ENCODE results near the gene ERBB4.

ERBB4 gene

GRCh38 chr2:212157012-212157411 lies 381.6 kb downstream of the ERBB4 start:
- Histone ChIP-seq H4K20me1 (ENCODE audit: insufficient read depth, low read length) (no peaks in the 10 kb centered on the region), H3K4me3 (ENCODE audit: low read length) (no peak overlapping the region), H3K4me1 (ENCODE audit: low read length) (no peaks in the 10 kb centered on the region), H3F3A (ENCODE audit: insufficient read depth, low read length) (no peaks in the 10 kb centered on the region), H3K79me2 (ENCODE audit: low read length) (no peaks in the 10 kb centered on the region), H3K36me3 (replicated peaks; ENCODE audit: insufficient read depth, low read length) (no peaks in the 10 kb centered on the region), H3K27me3 (replicated peaks; ENCODE audit: insufficient read depth, low read length) (no peaks in the 10 kb centered on the region), H3K27ac (ENCODE audit: low read length) (no peak overlapping the region), H3K9ac (ENCODE audit: low read length) (no peak overlapping the region), H2AFZ (ENCODE audit: low read length) (no peak overlapping the region), H3K9me2 (replicated peaks; ENCODE audit: insufficient read depth, low read length) (no peaks in the 10 kb centered on the region), H3K9me3 (replicated peaks; ENCODE audit: insufficient read depth, low read length) (no peaks in the 10 kb centered on the region), H3K4me2 (ENCODE audit: low read depth, low read length) (no peak overlapping the region)
- DNase-seq: no peak
- no peak for TF ChIP-seq EZH2phosphoT487 (IDR thresholded peaks at IDR 0.05; ENCODE audit: low read length)
- TF ChIP-seq, protein P1, sequence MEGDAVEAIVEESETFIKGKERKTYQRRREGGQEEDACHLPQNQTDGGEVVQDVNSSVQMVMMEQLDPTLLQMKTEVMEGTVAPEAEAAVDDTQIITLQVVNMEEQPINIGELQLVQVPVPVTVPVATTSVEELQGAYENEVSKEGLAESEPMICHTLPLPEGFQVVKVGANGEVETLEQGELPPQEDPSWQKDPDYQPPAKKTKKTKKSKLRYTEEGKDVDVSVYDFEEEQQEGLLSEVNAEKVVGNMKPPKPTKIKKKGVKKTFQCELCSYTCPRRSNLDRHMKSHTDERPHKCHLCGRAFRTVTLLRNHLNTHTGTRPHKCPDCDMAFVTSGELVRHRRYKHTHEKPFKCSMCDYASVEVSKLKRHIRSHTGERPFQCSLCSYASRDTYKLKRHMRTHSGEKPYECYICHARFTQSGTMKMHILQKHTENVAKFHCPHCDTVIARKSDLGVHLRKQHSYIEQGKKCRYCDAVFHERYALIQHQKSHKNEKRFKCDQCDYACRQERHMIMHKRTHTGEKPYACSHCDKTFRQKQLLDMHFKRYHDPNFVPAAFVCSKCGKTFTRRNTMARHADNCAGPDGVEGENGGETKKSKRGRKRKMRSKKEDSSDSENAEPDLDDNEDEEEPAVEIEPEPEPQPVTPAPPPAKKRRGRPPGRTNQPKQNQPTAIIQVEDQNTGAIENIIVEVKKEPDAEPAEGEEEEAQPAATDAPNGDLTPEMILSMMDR (IDR thresholded peaks at IDR 0.05; ENCODE audit: low read length): no peak
- TF ChIP-seq EZH2 (optimal IDR thresholded peaks at IDR 0.05; ENCODE audit: low read depth, low read length): no peak

GRCh38 chr2:212156088-212156487 lies 382.5 kb downstream of the ERBB4 start:
- Histone ChIP-seq H4K20me1 (ENCODE audit: insufficient read depth, low read length) (no peaks in the 10 kb centered on the region), H3K27ac (ENCODE audit: low read length) (no peak overlapping the region), H3K9me3 (replicated peaks; ENCODE audit: insufficient read depth, low read length) (no peaks in the 10 kb centered on the region), H3K9me2 (replicated peaks; ENCODE audit: insufficient read depth, low read length) (no peaks in the 10 kb centered on the region), H2AFZ (ENCODE audit: low read length) (no peak overlapping the region), H3F3A (ENCODE audit: insufficient read depth, low read length) (no peaks in the 10 kb centered on the region), H3K4me1 (ENCODE audit: low read length) (no peaks in the 10 kb centered on the region), H3K79me2 (ENCODE audit: low read length) (no peaks in the 10 kb centered on the region), H3K4me2 (ENCODE audit: low read depth, low read length) (no peak overlapping the region), H3K27me3 (replicated peaks; ENCODE audit: insufficient read depth, low read length) (no peaks in the 10 kb centered on the region), H3K36me3 (replicated peaks; ENCODE audit: insufficient read depth, low read length) (no peaks in the 10 kb centered on the region), H3K4me3 (ENCODE audit: low read length) (no peak overlapping the region), H3K9ac (ENCODE audit: low read length) (no peak overlapping the region)
- DNase-seq: no peak
- TF ChIP-seq EZH2phosphoT487 (IDR thresholded peaks at IDR 0.05; ENCODE audit: low read length) (no peak), EZH2 (optimal IDR thresholded peaks at IDR 0.05; ENCODE audit: low read depth, low read length) (no peak)
- TF ChIP-seq, protein P1 (IDR thresholded peaks at IDR 0.05; ENCODE audit: low read length): no peak

GRCh38 chr2:212154477-212154878 lies 384.1 kb downstream of the ERBB4 start:
- Histone ChIP-seq H3K4me3 (ENCODE audit: low read length) (no peak overlapping the region), H3K9me2 (replicated peaks; ENCODE audit: insufficient read depth, low read length) (no peaks in the 10 kb centered on the region), H3K9me3 (replicated peaks; ENCODE audit: insufficient read depth, low read length) (no peaks in the 10 kb centered on the region), H3F3A (ENCODE audit: insufficient read depth, low read length) (no peaks in the 10 kb centered on the region), H3K79me2 (ENCODE audit: low read length) (no peaks in the 10 kb centered on the region), H2AFZ (ENCODE audit: low read length) (no peak overlapping the region), H4K20me1 (ENCODE audit: insufficient read depth, low read length) (no peaks in the 10 kb centered on the region), H3K27ac (ENCODE audit: low read length) (no peak overlapping the region), H3K9ac (ENCODE audit: low read length) (no peak overlapping the region), H3K4me2 (ENCODE audit: low read depth, low read length) (no peak overlapping the region), H3K4me1 (ENCODE audit: low read length) (no peaks in the 10 kb centered on the region), H3K36me3 (replicated peaks; ENCODE audit: insufficient read depth, low read length) (no peaks in the 10 kb centered on the region), H3K27me3 (replicated peaks; ENCODE audit: insufficient read depth, low read length) (no peaks in the 10 kb centered on the region)
- no peak for TF ChIP-seq EZH2 (optimal IDR thresholded peaks at IDR 0.05; ENCODE audit: low read depth, low read length)
- TF ChIP-seq EZH2phosphoT487 (IDR thresholded peaks at IDR 0.05; ENCODE audit: low read length): no peak
- TF ChIP-seq, protein P1 (IDR thresholded peaks at IDR 0.05; ENCODE audit: low read length): no peak
- DNase-seq: no peak

All from MM.1S (cell line).